HG02798 (cell line): ENCODE data around the gene ASTN2.

Experiments used
- ATAC-seq: cut with Tn5 transposase; IDR thresholded peaks from one replicate; pipeline ENCODE4 v1.9.1; 2021; ENCODE audit warnings: mild to moderate bottlenecking; ENCODE audit not compliant: unreplicated experiment, poor library complexity

Gene ASTN2

DNA sequence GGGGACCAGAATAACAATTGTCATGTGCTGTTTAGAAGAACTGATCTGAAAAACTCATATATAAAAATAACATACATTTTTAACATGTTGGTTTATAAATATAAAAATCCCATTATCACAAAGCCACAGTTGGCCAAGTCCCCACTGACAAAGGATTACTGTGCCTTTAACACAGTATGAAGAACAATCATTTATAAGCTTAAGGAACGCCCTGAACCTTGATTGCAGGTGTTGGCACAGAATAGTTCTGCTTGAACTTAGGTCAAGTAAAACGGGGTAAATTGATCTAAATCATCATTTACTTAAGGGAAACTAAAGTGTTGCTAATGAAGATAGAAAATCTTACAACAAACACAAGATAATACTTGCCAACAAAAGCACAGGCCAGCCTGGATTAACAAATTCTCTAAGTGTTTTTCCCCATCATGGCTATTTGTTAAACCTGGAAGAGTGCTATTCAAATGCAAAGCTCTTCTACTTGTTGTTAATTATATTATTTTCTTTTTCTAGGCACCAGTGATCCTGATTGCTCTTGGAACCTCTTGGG, 46.1 kb downstream of the ASTN2 start:
- ATAC-seq = no peak

- no peak for ATAC-seq
These were observed 49.4 kb downstream of the ASTN2 start for GRCh38 chr9:117365438-117365837.

GRCh38 chr9:117363006-117363405, 51.9 kb downstream of the ASTN2 start:
- no peak for ATAC-seq

DNA sequence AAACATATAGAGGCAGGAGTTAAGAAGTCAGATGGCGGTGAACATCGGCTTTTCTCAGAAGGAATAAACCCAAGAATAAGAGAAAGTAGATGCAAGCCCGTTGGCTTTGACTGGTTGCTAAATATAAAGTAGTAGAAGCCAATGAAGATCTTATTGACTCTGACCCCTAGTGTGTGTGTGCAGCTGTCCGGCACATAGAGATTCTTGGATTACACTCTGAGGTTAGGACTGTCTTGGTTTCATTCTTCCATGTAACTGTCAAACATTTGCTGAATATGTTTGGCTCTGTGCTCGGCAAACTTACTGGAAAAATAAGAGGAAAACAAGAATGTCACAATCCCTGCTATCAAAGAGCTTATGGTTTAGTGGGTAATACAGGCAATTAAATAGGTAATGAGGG, 54.9 kb downstream of the ASTN2 start:
- ATAC-seq = no peak

DNA sequence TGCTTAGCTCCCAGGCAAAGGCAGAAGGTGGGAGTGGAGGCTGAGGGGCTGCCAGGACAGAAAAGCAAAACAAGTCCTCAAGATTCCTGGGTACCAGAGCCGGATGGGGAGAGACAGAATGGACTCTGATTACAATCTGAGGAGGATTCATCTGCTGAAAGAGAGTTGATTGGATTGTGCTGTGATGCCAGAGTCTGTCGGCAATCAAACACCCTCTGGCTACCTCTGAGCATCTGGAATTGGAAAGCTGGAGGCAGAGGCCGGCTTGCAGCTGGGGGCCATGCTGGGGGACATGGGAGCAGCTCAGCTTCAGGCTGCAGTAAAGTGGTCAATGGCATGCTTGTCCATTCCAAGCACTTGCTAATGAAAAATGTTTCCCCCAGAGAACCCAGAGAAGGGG, 59.3 kb downstream of the ASTN2 start:
- no peak for ATAC-seq

DNA sequence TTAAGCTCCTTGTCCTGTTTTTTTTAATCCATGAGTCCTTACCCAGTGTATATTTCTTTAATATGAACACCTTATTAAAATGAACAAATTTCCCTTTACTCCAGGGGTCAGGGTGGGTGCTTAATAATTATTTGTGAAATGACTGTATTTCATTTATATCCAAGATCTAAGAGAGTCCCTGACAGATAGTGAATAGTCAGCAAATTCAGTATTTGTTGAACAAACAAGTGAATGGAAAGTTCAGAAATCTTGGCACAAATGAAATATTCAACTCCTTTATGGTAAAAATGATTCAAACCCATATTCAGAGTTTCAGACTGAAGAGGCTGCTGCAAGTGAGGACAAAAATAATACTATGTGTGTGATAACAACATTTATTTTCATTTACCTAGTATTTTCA, 59.9 kb downstream of the ASTN2 start:
- ATAC-seq = no peak

GRCh38 chr9:117354244-117354847, 60.5 kb downstream of the ASTN2 start:
- no peak for ATAC-seq

DNA sequence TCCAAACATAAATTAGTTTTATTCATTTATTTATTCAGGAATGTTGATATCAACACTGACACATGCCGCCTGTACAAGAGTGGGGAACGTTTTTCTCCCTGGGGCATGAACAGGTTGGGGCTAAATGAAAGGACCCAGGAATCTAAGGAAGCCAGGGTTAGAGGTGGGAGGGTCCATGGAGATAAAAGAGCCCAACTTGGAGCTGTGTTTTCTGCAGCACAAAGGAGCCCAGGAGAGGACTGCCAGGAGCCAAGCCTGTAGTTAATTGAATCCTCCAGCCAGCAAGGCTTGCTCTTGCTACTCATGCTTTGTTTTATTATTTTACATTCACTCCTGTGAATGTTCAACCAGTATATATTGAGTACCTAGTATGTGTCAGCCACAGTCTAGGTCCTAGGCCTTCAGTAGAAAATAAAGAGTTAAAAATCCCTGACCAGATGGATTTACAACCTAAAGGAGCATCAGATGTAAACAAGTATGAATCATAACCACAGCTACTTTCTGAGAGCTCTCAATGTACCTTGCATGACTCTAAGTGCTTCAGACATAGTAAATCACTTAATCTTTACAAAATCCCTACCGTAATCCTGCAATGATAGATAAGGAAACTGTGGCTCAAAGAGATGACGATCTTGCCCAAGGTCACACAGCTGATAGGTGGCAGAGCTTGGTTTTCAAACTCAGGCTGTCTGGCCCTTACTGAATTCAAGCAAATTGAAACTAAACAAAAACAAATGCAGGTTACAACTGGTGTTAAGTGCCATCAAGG, 69.8 kb downstream of the ASTN2 start:
- ATAC-seq = no peak

GRCh38 chr9:117343427-117343826, 71.4 kb downstream of the ASTN2 start:
- no peak for ATAC-seq

- no peak for ATAC-seq
These were observed 73.7 kb downstream of the ASTN2 start for GRCh38 chr9:117341151-117341550.

GRCh38 chr9:117340422-117340821, 74.4 kb downstream of the ASTN2 start:
- no peak for ATAC-seq

DNA sequence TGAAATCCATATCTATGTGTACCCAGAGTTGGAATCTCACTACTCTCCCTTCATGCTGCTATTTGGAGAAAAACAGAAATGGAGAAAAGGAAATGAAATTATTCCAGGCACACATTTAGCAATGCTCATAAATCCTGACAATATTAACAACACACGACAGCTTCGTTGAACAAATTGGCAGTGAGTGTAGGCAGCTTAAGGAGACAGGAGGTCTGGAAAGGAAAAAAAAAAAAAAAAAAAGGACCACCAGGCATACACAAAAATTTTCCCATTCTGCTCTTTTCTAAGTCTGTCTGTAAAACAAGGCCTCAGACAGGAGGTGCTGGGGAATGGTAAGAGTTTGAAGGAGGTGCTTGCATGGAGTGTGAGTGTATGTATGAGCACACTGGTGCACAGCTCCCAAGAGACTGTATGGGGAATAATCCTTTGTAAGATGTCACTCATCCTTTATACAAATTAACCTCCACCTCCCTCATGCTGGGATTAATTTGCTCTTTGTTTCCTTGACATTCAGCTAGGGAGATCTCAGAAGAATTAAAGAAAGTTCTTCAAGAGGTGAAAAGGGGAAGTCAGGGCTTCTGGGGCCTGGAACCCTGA, 78.9 kb downstream of the ASTN2 start:
- no peak for ATAC-seq

DNA sequence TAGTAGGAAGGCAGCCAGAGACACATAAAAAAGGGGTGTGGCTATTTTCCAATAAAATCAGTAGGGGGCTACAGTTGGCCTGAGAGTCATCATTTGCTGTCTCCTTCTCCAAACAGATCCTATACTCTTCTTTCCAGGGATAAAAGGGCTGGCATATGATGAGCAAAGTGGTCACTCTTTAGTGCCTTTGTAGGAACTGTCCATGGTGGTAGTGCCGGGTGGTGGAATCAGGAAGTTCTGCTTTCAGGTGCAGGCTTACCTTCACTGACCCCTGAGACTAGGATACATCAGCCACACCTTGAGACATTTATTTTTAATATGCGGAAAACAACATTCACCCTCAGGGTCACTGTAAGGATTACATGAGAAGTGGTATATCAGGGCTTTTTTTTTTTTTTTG, 80.8 kb downstream of the ASTN2 start:
- no peak for ATAC-seq

DNA sequence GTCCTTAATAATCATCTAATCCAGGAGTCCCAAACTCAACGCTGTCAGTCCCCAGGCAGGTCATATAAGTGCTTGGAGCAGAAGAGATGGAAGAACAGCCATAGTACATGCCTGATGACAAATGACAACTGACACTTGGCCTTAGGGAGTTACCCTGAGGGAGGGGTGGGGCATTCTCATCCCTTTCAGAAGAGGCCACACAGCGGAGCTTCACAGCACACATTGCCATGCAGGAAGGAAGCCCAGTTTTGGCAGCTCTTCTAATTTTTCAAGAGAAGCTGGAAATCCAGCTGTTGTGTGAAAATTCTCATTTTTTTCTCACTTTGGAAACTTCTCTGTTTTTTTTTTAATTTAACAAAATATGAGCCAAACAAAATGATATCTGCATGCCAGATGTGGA, 89.0 kb downstream of the ASTN2 start:
- ATAC-seq = no peak

DNA sequence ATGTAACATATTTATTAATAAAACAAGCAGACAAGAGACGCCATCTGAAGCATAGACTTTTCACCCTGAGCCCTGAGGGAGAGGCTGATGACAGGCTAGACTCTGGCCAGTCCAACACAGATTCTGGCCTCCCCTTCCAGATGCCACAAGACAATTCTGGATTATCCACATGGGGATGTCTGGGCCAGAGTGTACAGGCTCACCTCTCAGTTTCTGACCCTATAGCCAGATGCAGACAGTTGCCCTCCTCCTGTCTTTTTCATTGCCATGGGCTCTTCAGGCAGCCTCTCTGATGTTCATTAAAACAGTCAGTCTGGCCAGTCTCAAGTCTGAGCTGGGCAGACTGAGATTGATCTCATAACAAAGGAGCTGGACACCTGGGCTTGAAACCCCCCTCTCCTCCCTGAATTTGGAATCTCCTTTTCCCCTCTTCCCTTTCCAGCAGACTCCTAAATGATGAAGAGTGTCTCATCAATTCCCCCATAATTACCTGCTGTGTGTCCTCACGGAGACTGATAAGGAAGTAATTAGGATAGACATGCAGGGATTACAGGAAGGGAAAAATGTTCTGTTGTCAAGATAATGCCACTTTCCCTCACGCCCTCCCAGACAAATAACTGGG, 89.6 kb downstream of the ASTN2 start:
- ATAC-seq = no peak

DNA sequence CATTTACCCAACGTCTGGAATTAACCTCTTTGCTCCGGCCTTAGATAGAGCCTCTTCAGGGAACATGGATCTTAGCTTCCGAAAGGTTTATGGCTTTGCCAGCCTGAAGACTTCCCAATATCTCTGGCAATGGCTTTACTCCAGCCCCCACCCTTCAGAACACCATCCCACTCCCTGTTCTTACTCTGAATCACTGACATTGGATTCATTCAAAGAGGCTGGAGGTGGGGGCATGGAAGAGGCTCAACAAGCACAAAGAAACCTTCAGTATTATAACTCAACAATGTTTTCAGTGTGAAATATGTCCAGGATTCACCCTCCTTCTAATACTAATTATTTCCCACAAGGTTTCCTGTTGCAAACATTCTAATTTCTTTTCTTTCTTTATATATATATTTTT, 91.5 kb downstream of the ASTN2 start:
- no peak for ATAC-seq

- no peak for ATAC-seq
These were observed 97.7 kb downstream of the ASTN2 start for GRCh38 chr9:117317192-117317591.

DNA sequence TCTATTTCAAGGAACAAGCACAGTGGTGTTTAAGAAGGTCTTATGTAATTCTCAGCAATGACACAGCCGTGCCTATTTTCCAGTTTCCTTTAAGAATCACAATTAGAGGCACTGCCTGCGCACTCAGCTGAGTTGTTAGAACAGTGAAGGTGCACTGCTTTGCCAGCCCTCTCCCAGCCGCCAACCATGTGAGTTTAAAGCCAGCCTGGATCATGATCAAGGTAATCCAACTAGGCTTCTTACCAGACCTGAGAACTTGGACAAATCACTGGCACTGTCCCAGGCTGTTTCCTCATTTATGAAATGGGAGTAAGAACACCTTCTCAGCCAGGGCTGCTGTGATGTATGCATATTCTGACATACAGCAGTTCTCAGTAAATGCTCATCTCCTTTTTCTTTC, 99.6 kb downstream of the ASTN2 start:
- no peak for ATAC-seq

GRCh38 chr9:117313989-117314388, 100.9 kb downstream of the ASTN2 start:
- no peak for ATAC-seq

DNA sequence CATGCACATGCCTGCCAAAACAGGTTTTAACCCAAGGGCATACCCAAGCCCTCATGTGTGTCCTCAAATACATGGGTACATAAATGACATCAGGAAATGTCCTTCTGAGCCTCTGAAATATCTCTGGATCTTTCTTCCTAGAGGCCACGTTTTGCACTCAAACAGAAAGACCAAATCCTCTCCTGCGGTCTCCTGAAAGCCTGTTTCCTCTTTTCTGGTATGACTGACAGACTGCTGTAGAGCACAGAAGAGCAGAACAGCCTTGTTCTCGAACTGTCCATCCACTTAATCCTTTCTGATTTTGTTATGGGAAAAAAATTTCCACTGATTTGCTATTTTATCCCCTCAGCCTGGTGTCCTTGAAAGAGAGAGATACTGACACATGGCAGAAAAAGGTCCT, 107.2 kb downstream of the ASTN2 start:
- no peak for ATAC-seq

- no peak for ATAC-seq
These were observed 108.8 kb downstream of the ASTN2 start for GRCh38 chr9:117306032-117306431.
